K562 (cell line): ENCODE data around the gene SREBF1. TPM values are rescaled to one million over a fixed set of nuclear protein-coding genes. Genes with fewer than 3 reads are reported as not detected.

Experiments used
- ARID4B ChIP-seq: sonication (generic); formaldehyde crosslinking; IDR thresholded peaks from 2 replicates; pipeline ENCODE4 v1.8.0; 2022; ENCODE audit warnings: mild to moderate bottlenecking, missing genetic modification reagents
- CXXC5 ChIP-seq: fragments of 250-450 bp; sonication (Bioruptor Pico); IDR thresholded peaks from 2 replicates; pipeline ENCODE4 v1.8.0; 2022; ENCODE audit warnings: inconsistent platforms, mild to moderate bottlenecking, moderate library complexity
- polyA plus RNA-seq, 8 experiments: library from polyadenylated mRNA; depleted of rRNA in 4 of 8; stranded (reverse) in 5 of 8; unstranded in 3 of 8; fragments of >200 nt; fragmentation: Nextera tagmentation in 2 of 8; fragmentation: Illumina TruSeq in 1 of 8; extraction: Ambion mirVana in 2 of 8; extraction: Trizol in 1 of 8; gene quantifications; 2 replicates each; pipeline versions ENCODE4 v1.2.1 to v1.2.3, GENCODE V29; 2011 to 2014; ENCODE audit warnings: inconsistent platforms in 1 of 8, missing spikeins in 1 of 8
- total RNA-seq, 7 experiments: library from RNA; depleted of rRNA in 6 of 7; stranded (reverse); fragments of >200 nt in 6 of 7; fragmentation: Illumina TruSeq in 2 of 7; extraction: Trizol in 2 of 7; gene quantifications; 2 replicates each; pipeline versions ENCODE4 v1.2.1 to v1.2.3, GENCODE V29; 2011 to 2021; ENCODE audit warnings: low replicate concordance in 1 of 7
- TF ChIP-seq, protein P1 (sequence below): fragments of 250-450 bp; sonication (Bioruptor Pico); IDR thresholded peaks from 2 replicates; pipeline ENCODE4 v1.5.0; 2021
- TF ChIP-seq, protein P2 (sequence below), 2 experiments: fragments of 450-650 bp; IDR thresholded peaks; 2 replicates each; pipeline ENCODE4 v1.6.1; 2018; ENCODE audit warnings: mild to moderate bottlenecking in 2 of 2, low read depth in 1 of 2; ENCODE audit not compliant: partially characterized antibody in 2 of 2
- TF ChIP-seq, protein P3 (sequence below), 2 experiments: fragments of 450-650 bp in 1 of 2; sonication (generic) in 1 of 2; formaldehyde crosslinking in 1 of 2; IDR thresholded peaks; 2 replicates each; pipeline versions ENCODE4 v1.7.1 to v1.9.0; 2016 to 2022; ENCODE audit warnings: inconsistent platforms in 1 of 2, mild to moderate bottlenecking in 1 of 2, missing genetic modification reagents in 1 of 2

Gene SREBF1
- total and polyA plus RNA-seq, 9 of the 15 experiments (the other 6 are each of a cell fraction or from before 2014, with no cell fraction given) = 1.6 to 169 (median 69.4) TPM

GRCh38 chr17:17839791-17840707 is 3.3 kb upstream of the SREBF1 start (continued):
- TF ChIP-seq, protein P1, sequence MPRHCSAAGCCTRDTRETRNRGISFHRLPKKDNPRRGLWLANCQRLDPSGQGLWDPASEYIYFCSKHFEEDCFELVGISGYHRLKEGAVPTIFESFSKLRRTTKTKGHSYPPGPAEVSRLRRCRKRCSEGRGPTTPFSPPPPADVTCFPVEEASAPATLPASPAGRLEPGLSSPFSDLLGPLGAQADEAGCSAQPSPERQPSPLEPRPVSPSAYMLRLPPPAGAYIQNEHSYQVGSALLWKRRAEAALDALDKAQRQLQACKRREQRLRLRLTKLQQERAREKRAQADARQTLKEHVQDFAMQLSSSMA (CRISPR knock-in tag) = no peak
- TF ChIP-seq ARID4B (peak; percentile 42; the same call in 1 of the 2 replicates), CXXC5 (peak; percentile 85)
- TF ChIP-seq, protein P2, sequence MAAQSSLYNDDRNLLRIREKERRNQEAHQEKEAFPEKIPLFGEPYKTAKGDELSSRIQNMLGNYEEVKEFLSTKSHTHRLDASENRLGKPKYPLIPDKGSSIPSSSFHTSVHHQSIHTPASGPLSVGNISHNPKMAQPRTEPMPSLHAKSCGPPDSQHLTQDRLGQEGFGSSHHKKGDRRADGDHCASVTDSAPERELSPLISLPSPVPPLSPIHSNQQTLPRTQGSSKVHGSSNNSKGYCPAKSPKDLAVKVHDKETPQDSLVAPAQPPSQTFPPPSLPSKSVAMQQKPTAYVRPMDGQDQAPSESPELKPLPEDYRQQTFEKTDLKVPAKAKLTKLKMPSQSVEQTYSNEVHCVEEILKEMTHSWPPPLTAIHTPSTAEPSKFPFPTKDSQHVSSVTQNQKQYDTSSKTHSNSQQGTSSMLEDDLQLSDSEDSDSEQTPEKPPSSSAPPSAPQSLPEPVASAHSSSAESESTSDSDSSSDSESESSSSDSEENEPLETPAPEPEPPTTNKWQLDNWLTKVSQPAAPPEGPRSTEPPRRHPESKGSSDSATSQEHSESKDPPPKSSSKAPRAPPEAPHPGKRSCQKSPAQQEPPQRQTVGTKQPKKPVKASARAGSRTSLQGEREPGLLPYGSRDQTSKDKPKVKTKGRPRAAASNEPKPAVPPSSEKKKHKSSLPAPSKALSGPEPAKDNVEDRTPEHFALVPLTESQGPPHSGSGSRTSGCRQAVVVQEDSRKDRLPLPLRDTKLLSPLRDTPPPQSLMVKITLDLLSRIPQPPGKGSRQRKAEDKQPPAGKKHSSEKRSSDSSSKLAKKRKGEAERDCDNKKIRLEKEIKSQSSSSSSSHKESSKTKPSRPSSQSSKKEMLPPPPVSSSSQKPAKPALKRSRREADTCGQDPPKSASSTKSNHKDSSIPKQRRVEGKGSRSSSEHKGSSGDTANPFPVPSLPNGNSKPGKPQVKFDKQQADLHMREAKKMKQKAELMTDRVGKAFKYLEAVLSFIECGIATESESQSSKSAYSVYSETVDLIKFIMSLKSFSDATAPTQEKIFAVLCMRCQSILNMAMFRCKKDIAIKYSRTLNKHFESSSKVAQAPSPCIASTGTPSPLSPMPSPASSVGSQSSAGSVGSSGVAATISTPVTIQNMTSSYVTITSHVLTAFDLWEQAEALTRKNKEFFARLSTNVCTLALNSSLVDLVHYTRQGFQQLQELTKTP (IDR thresholded peaks at IDR 0.05; ENCODE audit: low read depth in 1 of 2, partially characterized antibody in 2 of 2) = peak in 1 of 2 experiments; percentile 56
- TF ChIP-seq, protein P3, sequence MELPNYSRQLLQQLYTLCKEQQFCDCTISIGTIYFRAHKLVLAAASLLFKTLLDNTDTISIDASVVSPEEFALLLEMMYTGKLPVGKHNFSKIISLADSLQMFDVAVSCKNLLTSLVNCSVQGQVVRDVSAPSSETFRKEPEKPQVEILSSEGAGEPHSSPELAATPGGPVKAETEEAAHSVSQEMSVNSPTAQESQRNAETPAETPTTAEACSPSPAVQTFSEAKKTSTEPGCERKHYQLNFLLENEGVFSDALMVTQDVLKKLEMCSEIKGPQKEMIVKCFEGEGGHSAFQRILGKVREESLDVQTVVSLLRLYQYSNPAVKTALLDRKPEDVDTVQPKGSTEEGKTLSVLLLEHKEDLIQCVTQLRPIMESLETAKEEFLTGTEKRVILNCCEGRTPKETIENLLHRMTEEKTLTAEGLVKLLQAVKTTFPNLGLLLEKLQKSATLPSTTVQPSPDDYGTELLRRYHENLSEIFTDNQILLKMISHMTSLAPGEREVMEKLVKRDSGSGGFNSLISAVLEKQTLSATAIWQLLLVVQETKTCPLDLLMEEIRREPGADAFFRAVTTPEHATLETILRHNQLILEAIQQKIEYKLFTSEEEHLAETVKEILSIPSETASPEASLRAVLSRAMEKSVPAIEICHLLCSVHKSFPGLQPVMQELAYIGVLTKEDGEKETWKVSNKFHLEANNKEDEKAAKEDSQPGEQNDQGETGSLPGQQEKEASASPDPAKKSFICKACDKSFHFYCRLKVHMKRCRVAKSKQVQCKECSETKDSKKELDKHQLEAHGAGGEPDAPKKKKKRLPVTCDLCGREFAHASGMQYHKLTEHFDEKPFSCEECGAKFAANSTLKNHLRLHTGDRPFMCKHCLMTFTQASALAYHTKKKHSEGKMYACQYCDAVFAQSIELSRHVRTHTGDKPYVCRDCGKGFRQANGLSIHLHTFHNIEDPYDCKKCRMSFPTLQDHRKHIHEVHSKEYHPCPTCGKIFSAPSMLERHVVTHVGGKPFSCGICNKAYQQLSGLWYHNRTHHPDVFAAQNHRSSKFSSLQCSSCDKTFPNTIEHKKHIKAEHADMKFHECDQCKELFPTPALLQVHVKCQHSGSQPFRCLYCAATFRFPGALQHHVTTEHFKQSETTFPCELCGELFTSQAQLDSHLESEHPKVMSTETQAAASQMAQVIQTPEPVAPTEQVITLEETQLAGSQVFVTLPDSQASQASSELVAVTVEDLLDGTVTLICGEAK (IDR thresholded peaks at IDR 0.05) = peak; percentile 55
- TF ChIP-seq, protein P3 (CRISPR knock-in tag; IDR thresholded peaks at IDR 0.05) = no peak
